SU-DHL-6 (cell line): ENCODE measurements around the gene CPNE2.

ENCODE experiments used
- H2AFZ ChIP-seq: fragments of 200-600 bp; sonication (generic); 2 replicates; pipeline ENCODE4 v1.6.1; 2014; ENCODE audit warnings: low read depth, mild to moderate bottlenecking, moderate library complexity, mixed read lengths, antibody characterized with exemption, low read length; ENCODE audit not compliant: severe bottlenecking
- H3F3A ChIP-seq: fragments of 200-600 bp; shearing (Covaris generic); 2 replicates; pipeline ENCODE4 v1.6.0; 2016; ENCODE audit warnings: antibody characterized with exemption, mild to moderate bottlenecking; ENCODE audit not compliant: insufficient read depth
- H3K27ac ChIP-seq: fragments of 200-600 bp; sonication (generic); 2 replicates; pipeline ENCODE4 v1.5.1; 2016; ENCODE audit warnings: low read depth, mild to moderate bottlenecking, low read length, moderate library complexity, mixed read lengths
- H3K27me3 ChIP-seq: fragments of 200-600 bp; sonication (generic), shearing (Covaris generic); 2 replicates; pipeline ENCODE4 v1.6.0; 2014; ENCODE audit warnings: mild to moderate bottlenecking, low read length
- H3K36me3 ChIP-seq: fragments of 200-600 bp; sonication (generic); 2 replicates; pipeline ENCODE4 v1.6.1; 2014; ENCODE audit warnings: mild to moderate bottlenecking, low read length, mixed read lengths
- H3K4me2 ChIP-seq: fragments of 300-600, 200-600 bp; shearing (Covaris generic), sonication (generic); 2 replicates; pipeline ENCODE4 v1.6.0; 2014; ENCODE audit warnings: low read length, low read depth, mild to moderate bottlenecking; ENCODE audit not compliant: poor library complexity, severe bottlenecking
- H3K4me3 ChIP-seq: fragments of 200-600 bp; sonication (generic); 2 replicates; pipeline ENCODE4 v1.5.1; 2014; ENCODE audit warnings: antibody characterized with exemption, low read length, mild to moderate bottlenecking, mixed read lengths; ENCODE audit not compliant: insufficient read depth, poor library complexity, severe bottlenecking
- H3K79me2 ChIP-seq: fragments of 200-600 bp; sonication (generic); 2 replicates; pipeline ENCODE4 v1.6.1; 2014; ENCODE audit warnings: mild to moderate bottlenecking, low read length, moderate library complexity; ENCODE audit not compliant: insufficient read depth
- H3K9ac ChIP-seq: fragments of 200-600 bp; sonication (generic); 2 replicates; pipeline ENCODE4 v1.7.0; 2014; ENCODE audit warnings: mild to moderate bottlenecking, low read length
- H3K9me2 ChIP-seq: fragments of 200-600 bp; sonication (generic); replicated peaks from 2 replicates; pipeline ENCODE4 v1.6.1; 2014; ENCODE audit warnings: low read length; ENCODE audit not compliant: insufficient read depth
- H3K9me3 ChIP-seq: fragments of 200-600 bp; sonication (generic); 2 replicates; pipeline ENCODE4 v1.6.1; 2014; ENCODE audit warnings: low read length, mixed read lengths; ENCODE audit not compliant: insufficient read depth
- H4K20me1 ChIP-seq: fragments of 200-600 bp; sonication (generic); 2 replicates; pipeline ENCODE4 v1.6.1; 2014; ENCODE audit warnings: low read depth, mild to moderate bottlenecking, antibody characterized with exemption, low read length, moderate library complexity, mixed read lengths
- CTCF ChIP-seq: fragments of 200-600 bp; sonication (generic); IDR thresholded peaks from one replicate; pipeline ENCODE4 v1.5.1; 2017; ENCODE audit warnings: antibody characterized with exemption, mild to moderate bottlenecking, low read length, moderate library complexity; ENCODE audit not compliant: insufficient read depth, poor library complexity, severe bottlenecking
- EZH2phosphoT487 ChIP-seq: fragments of 200-600 bp; sonication (generic), shearing (Covaris generic); conservative IDR thresholded peaks from 2 replicates; pipeline ENCODE4 v1.6.1; 2018; ENCODE audit warnings: mild to moderate bottlenecking, antibody characterized with exemption, low read length, moderate library complexity, mixed read lengths

Gene CPNE2

DNA sequence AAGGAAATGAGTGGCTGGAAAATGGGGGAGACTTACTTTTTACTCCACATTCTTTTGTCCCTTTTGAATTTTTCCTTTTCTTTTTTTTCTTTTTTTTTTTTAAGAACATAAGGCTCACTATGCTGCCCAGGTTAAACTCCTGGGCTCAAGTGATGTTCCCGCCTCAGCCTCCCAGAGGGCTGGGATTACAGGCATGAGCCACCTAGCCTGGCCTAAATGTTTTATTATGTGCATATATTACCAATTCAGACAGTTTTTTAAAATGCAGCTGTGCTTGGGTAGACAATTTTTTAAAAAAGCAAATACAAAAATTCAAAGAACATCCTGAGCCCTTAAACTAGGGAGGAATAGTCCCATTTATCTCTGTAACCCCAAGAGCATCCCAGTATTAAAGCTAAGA, 65.2 kb downstream of the CPNE2 start:
- Histone ChIP-seq H2AFZ (no peak overlapping the region), H3K9me3 (no peaks in the 10 kb centered on the region), H3K27me3 (no peaks in the 10 kb centered on the region), H4K20me1 (no peaks in the 10 kb centered on the region), H3K36me3 (peaks cover 18% of the 10 kb centered on the region; the same call in 1 of the 2 replicates), H3K4me2 (no peak overlapping the region), H3K27ac (no peak overlapping the region), H3K9me2 (no peaks in the 10 kb centered on the region), H3K9ac (no peak overlapping the region), H3K79me2 (no peaks in the 10 kb centered on the region), H3F3A (no peaks in the 10 kb centered on the region), H3K4me3 (no peak overlapping the region)
- TF ChIP-seq EZH2phosphoT487 (no peak), CTCF (no peak)

- TF ChIP-seq EZH2phosphoT487 (no peak), CTCF (no peak)
- no peak overlapping the region for H3K4me2 ChIP-seq
- H3K4me3 ChIP-seq, result no peak overlapping the region
- no peak overlapping the region for H2AFZ ChIP-seq
- no peak overlapping the region for H3K27ac ChIP-seq
- H4K20me1 ChIP-seq, result no peaks in the 10 kb centered on the region
- no peaks in the 10 kb centered on the region for H3K27me3 ChIP-seq
- no peak overlapping the region for H3K9ac ChIP-seq
- no peaks in the 10 kb centered on the region for H3F3A ChIP-seq
- no peaks in the 10 kb centered on the region for H3K9me3 ChIP-seq
- H3K36me3 ChIP-seq, result peaks cover 24% of the 10 kb centered on the region; the same call in 1 of the 2 replicates
- no peaks in the 10 kb centered on the region for H3K9me2 ChIP-seq
- H3K79me2 ChIP-seq, result no peaks in the 10 kb centered on the region
These were observed 67.1 kb downstream of the CPNE2 start for GRCh38 chr16:57159447-57159846.

- Histone ChIP-seq H3K9ac (no peak overlapping the region), H3K9me3 (no peaks in the 10 kb centered on the region), H3K27ac (no peak overlapping the region), H3K27me3 (no peaks in the 10 kb centered on the region), H3K4me2 (no peak overlapping the region), H3K9me2 (no peaks in the 10 kb centered on the region), H3K79me2 (no peaks in the 10 kb centered on the region), H3F3A (0 out of 2 replicates have a peak, but pooled peaks cover 2% of the 10 kb centered on the region), H3K36me3 (peaks cover 23% of the 10 kb centered on the region), H2AFZ (no peak overlapping the region), H3K4me3 (no peak overlapping the region), H4K20me1 (no peaks in the 10 kb centered on the region)
- TF ChIP-seq EZH2phosphoT487, result no peak
- TF ChIP-seq CTCF, result no peak
These were observed 71.5 kb downstream of the CPNE2 start for GRCh38 chr16:57163842-57164241.
